ENCODE data around the gene PON1.

DNA sequence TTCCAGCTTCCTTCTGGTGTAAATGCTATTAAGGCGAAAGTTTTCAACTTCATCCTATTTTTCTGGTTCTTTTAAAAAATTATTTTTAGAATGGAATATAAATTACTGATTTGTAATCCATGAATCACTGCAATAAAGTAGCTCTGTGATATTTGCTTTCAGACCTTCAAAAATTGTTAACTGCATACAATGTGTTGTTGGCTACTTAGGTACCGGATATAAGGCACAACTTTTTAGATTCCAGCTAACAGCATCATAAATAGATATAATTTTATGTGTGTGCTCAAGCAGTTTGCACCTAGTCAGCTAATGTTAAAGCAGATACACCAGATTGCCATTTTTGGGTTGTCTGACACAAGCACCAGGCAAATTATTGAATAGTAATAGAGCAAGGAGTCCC lies 58.7 kb downstream of the PON1 start:
- no peak for TF ChIP-seq CTCF (IDR thresholded peaks at IDR 0.05 in 4 of 5, conservative IDR thresholded peaks at IDR 0.05 in 1 of 5)
- TF ChIP-seq POLR2A (IDR thresholded peaks at IDR 0.05) = no peak

All from gastrocnemius medialis (tissue), 4 donors.